SK-N-DZ (cell line): Measurements from ENCODE around the gene UCKL1.

Experiments
- DNase-seq: peaks from one replicate; pipeline ENCODE4 v3.0.0-alpha.2; 2015; ENCODE audit warnings: low spot score
- small RNA-seq, 2 experiments: library from RNA; depleted of rRNA; stranded (forward); fragments of <200 nt; gene quantifications; one replicate each; pipeline ENCODE3, GENCODE V24; 2014

UCKL1 gene

DNA sequence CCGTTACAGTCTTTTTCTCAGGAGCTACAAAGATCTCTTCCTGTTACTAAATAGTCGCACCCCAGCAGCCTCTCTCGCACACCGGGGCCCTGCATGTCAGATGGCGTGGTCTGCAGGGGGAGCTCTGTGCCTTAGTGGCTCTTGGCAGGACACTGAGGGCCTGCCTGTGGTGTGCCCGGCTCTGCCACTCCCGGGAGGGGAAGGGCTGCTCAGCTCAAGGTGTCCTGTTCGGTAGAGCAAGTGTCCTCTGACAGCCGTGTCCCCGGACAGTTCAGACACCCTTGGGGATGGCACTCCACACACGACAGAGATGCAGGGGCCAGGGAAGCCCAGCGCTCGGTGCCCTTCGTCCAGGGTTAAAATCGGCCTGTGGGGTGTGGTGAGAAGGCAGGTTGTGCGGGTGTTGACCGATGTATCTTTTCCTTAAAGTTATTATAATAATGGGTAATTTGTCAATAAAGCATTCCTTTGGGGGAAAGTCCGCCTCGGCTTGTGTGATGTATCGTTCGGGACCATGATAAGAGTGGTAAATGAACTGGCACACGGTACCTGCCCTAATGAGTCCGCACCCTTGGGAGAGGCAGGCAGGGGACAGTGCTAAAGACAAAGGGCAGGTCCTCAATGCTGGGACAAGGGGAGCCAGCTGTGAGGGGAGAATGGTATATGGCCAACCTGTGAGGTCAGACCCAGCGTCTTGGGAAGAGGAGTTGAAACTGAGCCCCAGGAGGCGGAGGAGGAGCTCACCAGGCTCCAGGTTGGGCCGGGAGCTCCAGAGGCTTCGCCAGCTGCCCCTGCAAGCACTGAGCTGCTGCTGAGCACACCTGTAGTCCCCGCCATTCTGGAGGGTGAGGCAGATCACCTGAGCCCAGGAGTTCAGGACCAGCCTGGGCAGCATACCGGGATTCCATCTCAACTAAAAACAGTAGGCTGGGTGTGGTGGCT lies 64.9 kb downstream of the UCKL1 start:
- DNase-seq: no peak

DNA sequence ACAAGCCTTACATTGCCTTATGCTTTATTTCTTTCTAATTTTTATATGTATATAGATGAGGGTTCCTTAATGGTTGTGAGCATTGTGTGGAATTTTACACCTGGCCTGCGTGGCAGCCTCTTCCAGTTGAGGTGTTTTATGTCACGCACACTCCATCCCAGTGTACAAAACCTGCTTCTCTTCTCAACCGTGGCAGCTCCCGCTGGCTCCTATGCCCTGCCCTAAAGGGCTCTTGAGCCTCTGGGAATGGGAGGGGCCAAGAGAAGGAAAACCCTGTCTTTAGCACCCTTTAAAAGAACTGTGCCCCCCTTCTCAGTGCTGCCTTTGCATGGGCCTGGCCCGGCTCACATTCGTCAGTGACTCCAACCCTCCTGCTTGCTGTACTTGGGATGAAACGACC lies 65.6 kb downstream of the UCKL1 start:
- DNase-seq: no peak

DNA sequence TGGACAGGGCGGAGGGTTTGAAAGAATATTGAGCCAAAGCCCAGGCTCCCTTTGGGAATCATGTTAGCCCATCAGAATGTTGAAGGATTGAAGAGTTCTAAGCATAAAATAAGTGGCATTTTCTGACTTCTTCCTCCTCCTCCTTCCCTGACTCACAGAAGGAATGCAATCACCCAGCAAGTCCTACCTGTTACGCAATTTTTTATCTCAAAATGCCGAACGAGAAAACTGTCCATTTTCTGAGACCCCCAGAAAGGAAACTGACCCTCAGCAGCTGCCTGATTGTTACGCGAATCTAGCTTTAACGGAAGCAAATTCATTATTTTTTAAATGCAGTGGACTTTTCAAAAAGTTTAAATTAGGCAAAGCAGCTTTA lies 66.0 kb downstream of the UCKL1 start:
- DNase-seq: no peak

Small RNAs within 50 kb of the gene (small RNA-seq; reads per million reads assigned to genes)
- gene MIR647: 0 to 0.03 reads per million in 2 experiments
- gene MIR941-2: 0 reads per million in 2 experiments
- 0 reads per million in 2 experiments for gene MIR941-4
- gene MIR941-5: 0.03 to 0.04 reads per million in 2 experiments
- 0.16 to 1.1 reads per million in 2 experiments for gene RNU1-134P
